ENCODE measurements around the gene KITLG.

Gene KITLG

GRCh38 chr12:88501972-88502938, 78.0 kb downstream of the KITLG start:
- TF ChIP-seq, protein P1, sequence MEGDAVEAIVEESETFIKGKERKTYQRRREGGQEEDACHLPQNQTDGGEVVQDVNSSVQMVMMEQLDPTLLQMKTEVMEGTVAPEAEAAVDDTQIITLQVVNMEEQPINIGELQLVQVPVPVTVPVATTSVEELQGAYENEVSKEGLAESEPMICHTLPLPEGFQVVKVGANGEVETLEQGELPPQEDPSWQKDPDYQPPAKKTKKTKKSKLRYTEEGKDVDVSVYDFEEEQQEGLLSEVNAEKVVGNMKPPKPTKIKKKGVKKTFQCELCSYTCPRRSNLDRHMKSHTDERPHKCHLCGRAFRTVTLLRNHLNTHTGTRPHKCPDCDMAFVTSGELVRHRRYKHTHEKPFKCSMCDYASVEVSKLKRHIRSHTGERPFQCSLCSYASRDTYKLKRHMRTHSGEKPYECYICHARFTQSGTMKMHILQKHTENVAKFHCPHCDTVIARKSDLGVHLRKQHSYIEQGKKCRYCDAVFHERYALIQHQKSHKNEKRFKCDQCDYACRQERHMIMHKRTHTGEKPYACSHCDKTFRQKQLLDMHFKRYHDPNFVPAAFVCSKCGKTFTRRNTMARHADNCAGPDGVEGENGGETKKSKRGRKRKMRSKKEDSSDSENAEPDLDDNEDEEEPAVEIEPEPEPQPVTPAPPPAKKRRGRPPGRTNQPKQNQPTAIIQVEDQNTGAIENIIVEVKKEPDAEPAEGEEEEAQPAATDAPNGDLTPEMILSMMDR (IDR thresholded peaks at IDR 0.05; ENCODE audit: insufficient read depth, low read depth, low read length, missing control alignments): no peak
- peak; percentile 71 for DNase-seq (ENCODE audit: low read depth)
- H3K4me3 ChIP-seq (ENCODE audit: low read length): no peak overlapping the region

DNA sequence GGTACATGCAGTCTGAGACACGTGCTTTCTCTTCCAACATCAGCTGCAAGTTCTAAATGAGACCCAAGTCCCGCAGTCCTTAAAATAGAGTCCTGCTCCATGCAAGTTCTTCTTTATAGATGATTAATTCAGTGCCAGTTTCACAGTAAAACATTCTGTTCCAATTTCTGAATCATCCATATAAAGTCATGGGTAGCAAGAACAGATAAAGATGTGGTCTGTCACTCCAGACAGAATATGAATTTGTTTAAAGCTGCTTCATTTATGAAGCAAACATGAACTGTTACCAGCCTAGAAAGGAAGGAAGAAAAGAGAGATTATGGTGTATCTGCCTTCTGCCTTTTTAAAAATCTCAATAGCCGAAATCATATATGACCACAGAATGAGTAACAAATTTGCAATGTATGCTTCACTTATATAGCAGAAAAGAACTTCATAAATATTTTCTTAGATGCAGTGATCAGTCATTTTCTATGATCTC, 83.3 kb downstream of the KITLG start:
- DNase-seq (ENCODE audit: low read depth): no peak
- TF ChIP-seq, protein P1 (IDR thresholded peaks at IDR 0.05; ENCODE audit: insufficient read depth, low read depth, low read length, missing control alignments): no peak
- no peak overlapping the region for H3K4me3 ChIP-seq (ENCODE audit: low read length)

DNA sequence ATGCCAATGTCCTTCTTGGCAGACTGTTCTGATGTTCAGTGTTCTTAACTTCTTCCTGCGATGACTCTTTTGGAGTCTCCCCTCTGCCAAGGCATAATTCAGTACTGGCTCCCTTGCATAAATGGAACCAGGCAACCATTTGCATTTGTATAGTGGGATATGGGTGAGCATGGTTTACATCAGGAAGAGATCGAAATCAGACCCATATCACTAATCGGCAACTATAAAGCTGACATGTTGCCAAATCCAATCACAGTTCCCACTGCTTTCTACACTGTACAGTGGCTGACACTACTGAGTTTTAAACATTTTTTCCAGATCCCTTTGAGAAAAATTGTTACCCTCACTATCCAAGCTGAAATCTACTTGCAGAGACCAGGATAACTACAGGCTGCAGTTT, 83.8 kb downstream of the KITLG start:
- DNase-seq (ENCODE audit: low read depth): no peak
- TF ChIP-seq, protein P1 (IDR thresholded peaks at IDR 0.05; ENCODE audit: insufficient read depth, low read depth, low read length, missing control alignments): no peak
- H3K4me3 ChIP-seq (ENCODE audit: low read length): no peak overlapping the region

DNA sequence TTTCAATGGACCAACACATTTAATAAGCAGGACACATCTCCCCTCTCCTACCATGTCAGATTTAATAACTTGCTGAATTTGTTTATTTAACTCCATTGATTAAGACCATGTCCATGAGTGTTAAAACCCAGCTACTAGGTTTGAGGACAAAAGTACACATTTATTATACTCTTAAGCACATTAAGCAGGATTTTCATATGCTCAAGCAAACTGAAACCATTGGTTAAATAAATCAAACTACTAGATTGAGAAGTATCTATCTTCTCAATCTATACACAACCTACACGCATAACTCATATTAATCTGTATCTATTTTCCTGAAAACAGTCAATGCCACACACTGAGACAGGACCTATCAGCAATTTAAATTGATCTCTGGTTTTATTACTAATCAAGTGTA, 85.2 kb downstream of the KITLG start:
- no peak for DNase-seq (ENCODE audit: low read depth)
- TF ChIP-seq, protein P1 (IDR thresholded peaks at IDR 0.05; ENCODE audit: insufficient read depth, low read depth, low read length, missing control alignments): no peak
- H3K4me3 ChIP-seq (ENCODE audit: low read length): no peak overlapping the region

GRCh38 chr12:88494520-88494919, 85.8 kb downstream of the KITLG start:
- no peak overlapping the region for H3K4me3 ChIP-seq (ENCODE audit: low read length)
- no peak for DNase-seq (ENCODE audit: low read depth)
- TF ChIP-seq, protein P1 (IDR thresholded peaks at IDR 0.05; ENCODE audit: insufficient read depth, low read depth, low read length, missing control alignments): no peak

- peak; percentile 80 for DNase-seq (ENCODE audit: low read depth)
- TF ChIP-seq, protein P1 (IDR thresholded peaks at IDR 0.05; ENCODE audit: insufficient read depth, low read depth, low read length, missing control alignments): no peak
- H3K4me3 ChIP-seq (ENCODE audit: low read length): no peak overlapping the region
These were observed 86.6 kb downstream of the KITLG start for GRCh38 chr12:88493636-88494035.

Data from epithelial cell of esophagus (primary cell).